HEK293T (cell line): ENCODE data around the gene SH3RF3.

Experiments used
- CTCF ChIA-PET: fragments of 350-600 bp; formaldehyde crosslinking; extraction: SDS; loops from one replicate; lab custom pipeline; 2021; ENCODE audit warnings: antibody characterized with exemption, inconsistent platforms; lab: Yijun Ruan, JAX
- POLR2A ChIA-PET: fragments of 350-600 bp; formaldehyde crosslinking; extraction: SDS; loops from one replicate; lab custom pipeline; 2020; ENCODE audit warnings: antibody characterized with exemption, inconsistent platforms; lab: Yijun Ruan, JAX
- DNase-seq: peaks from one replicate; pipeline ENCODE4 v3.0.0; 2012; ENCODE audit warnings: mixed read lengths; ENCODE audit errors: extremely low spot score
- ARNT ChIP-seq: fragments of 450-650 bp; IDR thresholded peaks from 2 replicates; pipeline ENCODE4 v1.6.1; 2017; ENCODE audit warnings: mild to moderate bottlenecking
- BHLHE40 ChIP-seq: fragments of 450-650 bp; IDR thresholded peaks from 2 replicates; pipeline ENCODE4 v1.6.1; 2016; ENCODE audit warnings: mild to moderate bottlenecking, moderate library complexity, borderline replicate concordance
- CTBP1 ChIP-seq: fragments of 450-650 bp; IDR thresholded peaks from 2 replicates; pipeline ENCODE4 v1.6.1; 2016; ENCODE audit warnings: borderline replicate concordance
- ELF4 ChIP-seq: fragments of 450-650 bp; IDR thresholded peaks from 2 replicates; pipeline ENCODE4 v1.6.1; 2017; ENCODE audit warnings: antibody characterized with exemption
- FOXA1 ChIP-seq: fragments of 450-650 bp; IDR thresholded peaks from 2 replicates; pipeline ENCODE4 v1.6.1; 2016; ENCODE audit warnings: mild to moderate bottlenecking
- FOXM1 ChIP-seq: fragments of 450-650 bp; IDR thresholded peaks from 2 replicates; pipeline ENCODE4 v1.6.1; 2017; ENCODE audit warnings: mild to moderate bottlenecking, borderline replicate concordance
- L3MBTL2 ChIP-seq: fragments of 450-650 bp; conservative IDR thresholded peaks from 2 replicates; pipeline ENCODE4 v1.6.1; 2016; ENCODE audit warnings: mild to moderate bottlenecking
- LEF1 ChIP-seq: fragments of 450-650 bp; IDR thresholded peaks from 2 replicates; pipeline ENCODE4 v1.6.1; 2017; ENCODE audit warnings: mild to moderate bottlenecking, borderline replicate concordance
- SP1 ChIP-seq: fragments of 450-650 bp; IDR thresholded peaks from 2 replicates; pipeline ENCODE4 v1.6.1; 2017

Gene SH3RF3

DNA sequence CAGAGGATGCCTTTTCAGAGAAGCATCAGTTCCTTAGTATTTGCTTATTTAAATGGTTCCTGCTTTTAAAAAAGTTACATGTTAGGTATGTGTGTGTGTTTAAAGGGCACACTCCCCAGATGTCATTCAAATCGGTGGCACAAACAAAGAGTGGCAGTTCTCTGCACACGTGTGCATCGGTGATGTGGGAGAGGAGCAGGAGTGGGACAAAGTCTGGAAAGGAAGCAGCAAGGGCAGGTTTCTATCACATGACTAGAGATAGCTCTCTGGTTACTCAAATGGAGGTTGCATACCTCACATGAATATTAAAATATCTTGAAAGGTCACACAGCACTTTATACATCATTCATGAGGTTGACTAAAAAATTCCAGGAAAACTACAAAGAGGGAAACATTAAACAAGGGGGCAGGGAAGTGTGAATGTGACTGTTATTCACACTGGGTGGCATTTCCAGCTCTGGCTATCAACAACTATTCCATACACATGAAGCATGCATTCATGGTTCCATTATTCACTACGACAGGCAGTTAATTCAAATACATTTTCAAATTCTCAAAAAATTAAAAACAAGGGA, 420.1 kb downstream of the SH3RF3 start:
- ChIA-PET CTCF (interaction anchor here (1.3 to 1.6 kb wide), 2 partner anchors 22 to 187 kb away, joined by 3 to 5 read pairs; no protein-coding TSS in a partner anchor), POLR2A (interaction anchor here (0.6 kb wide), 1 partner anchor 180 kb away, joined by 3 read pairs; no protein-coding TSS in a partner anchor)
- no peak for DNase-seq
- TF ChIP-seq FOXM1 (no peak), LEF1 (no peak), SP1 (no peak), BHLHE40 (no peak), ARNT (no peak), FOXA1 (no peak), L3MBTL2 (no peak), ELF4 (no peak), CTBP1 (no peak)
